A549 (cell line): Measurements from ENCODE around the gene AFAP1L2. TPM values are rescaled to one million over a fixed set of nuclear protein-coding genes. Genes with fewer than 3 reads are reported as not detected.

Experiments
- ATAC-seq, 2 experiments: fragments of 200-7000 bp in 1 of 2; fragments of >200 bp in 1 of 2; cut with Nextera tagmentation in 1 of 2; cut with Tn5 transposase in 1 of 2; 3 replicates each; pipeline versions ENCODE4 v1.8.0 to v1.9.1; 2018 to 2020; ENCODE audit warnings: mild to moderate bottlenecking in 1 of 2, moderate library complexity in 1 of 2
- CTCF ChIA-PET: fragments of 300-600 bp; sonication (Branson Sonifier 250); formaldehyde crosslinking; extraction: SDS; loops from one replicate; lab custom pipeline; 2021; ENCODE audit warnings: antibody characterized with exemption, inconsistent platforms; lab: Yijun Ruan, JAX
- POLR2A ChIA-PET: fragments of 350-600 bp; formaldehyde crosslinking; extraction: SDS; loops from one replicate; lab custom pipeline; 2021; ENCODE audit warnings: antibody characterized with exemption, inconsistent platforms; lab: Yijun Ruan, JAX
- DNase-seq, 2 experiments: peaks; one replicate each; pipeline versions ENCODE4 v3.0.0 to v3.0.0-alpha.2; 2011 to 2016; ENCODE audit warnings: low read depth in 1 of 2, low spot score in 1 of 2
- FAIRE-seq: peaks from 2 replicates; lab custom pipeline; 2011; peaks lifted over from hg19 to GRCh38; lab: Jason Lieb, UNC
- H3K27ac ChIP-seq, 2 experiments: fragments of >200 bp; sonication (Bioruptor Twin); formaldehyde crosslinking; 3 replicates each; pipeline ENCODE4 v1.5.1; 2016 to 2017
- H3K4me1 ChIP-seq: fragments of >200 bp; sonication (Bioruptor Twin); formaldehyde crosslinking; 3 replicates; pipeline ENCODE4 v1.6.1; 2016
- H3K4me2 ChIP-seq: fragments of >200 bp; sonication (Bioruptor Twin); formaldehyde crosslinking; 3 replicates; pipeline ENCODE4 v1.6.1; 2016
- H3K4me3 ChIP-seq: fragments of >200 bp; sonication (Bioruptor Twin); formaldehyde crosslinking; 3 replicates; pipeline ENCODE4 v1.5.1; 2016
- H3K9me3 ChIP-seq: fragments of >200 bp; sonication (Bioruptor Twin); formaldehyde crosslinking; 3 replicates; pipeline ENCODE4 v1.6.1; 2016
- BCL3 ChIP-seq: fragments of >200 bp; sonication (Bioruptor Twin); formaldehyde crosslinking; IDR thresholded peaks from 3 replicates; pipeline ENCODE4 v1.6.1; 2016
- BHLHE40 ChIP-seq: IDR thresholded peaks from 2 replicates; pipeline ENCODE4 v1.6.1; 2012; ENCODE audit warnings: low read depth, low read length, inconsistent platforms
- CEBPB ChIP-seq, 2 experiments: fragments of >200 bp in 1 of 2; sonication (Bioruptor Twin) in 1 of 2; formaldehyde crosslinking in 1 of 2; IDR thresholded peaks; 2 replicates each; pipeline ENCODE4 v1.6.1; 2012 to 2016
- CHD2 ChIP-seq: fragments of 150-350 bp; IDR thresholded peaks from 2 replicates; pipeline ENCODE4 v1.6.1; 2014; ENCODE audit warnings: low read length; ENCODE audit not compliant: partially characterized antibody
- CHD4 ChIP-seq: fragments of 200-600 bp; sonication (generic); IDR thresholded peaks from 2 replicates; pipeline ENCODE4 v1.6.1; 2016; ENCODE audit warnings: antibody characterized with exemption, mild to moderate bottlenecking, borderline replicate concordance
- E2F6 ChIP-seq: IDR thresholded peaks from 2 replicates; pipeline ENCODE4 v1.6.1; 2012; ENCODE audit warnings: low read depth, borderline replicate concordance
- EHF ChIP-seq: fragments of 250-450 bp; sonication (Bioruptor Pico); IDR thresholded peaks from 2 replicates; pipeline ENCODE4 v1.5.0; 2020; ENCODE audit warnings: mild to moderate bottlenecking
- EHMT2 ChIP-seq: fragments of 200-600 bp; sonication (generic); IDR thresholded peaks from 2 replicates; pipeline ENCODE4 v1.6.1; 2016; ENCODE audit warnings: antibody characterized with exemption, low read depth, mild to moderate bottlenecking, moderate library complexity
- ESRRA ChIP-seq: fragments of 150-350 bp; IDR thresholded peaks from 2 replicates; pipeline ENCODE4 v1.6.1; 2014; ENCODE audit warnings: mild to moderate bottlenecking, low read length, borderline replicate concordance
- FOSB ChIP-seq: fragments of 250-450 bp; sonication (Bioruptor Pico); IDR thresholded peaks from 2 replicates; pipeline ENCODE4 v1.5.0; 2020; ENCODE audit warnings: mild to moderate bottlenecking, moderate library complexity
- FOSL2 ChIP-seq, 2 experiments: fragments of 450-650 bp in 1 of 2; fragments of >200 bp in 1 of 2; sonication (Bioruptor Twin) in 1 of 2; formaldehyde crosslinking; IDR thresholded peaks; 2 replicates each; pipeline versions ENCODE4 v1.5.0 to v1.6.1; 2016 to 2020; ENCODE audit warnings: mild to moderate bottlenecking in 1 of 2, moderate library complexity in 1 of 2
- GATA3 ChIP-seq: IDR thresholded peaks from 2 replicates; pipeline ENCODE4 v1.6.1; 2012; ENCODE audit warnings: borderline replicate concordance
- HES2 ChIP-seq: fragments of >200 bp; sonication (Bioruptor Twin); formaldehyde crosslinking; IDR thresholded peaks from 2 replicates; pipeline ENCODE4 v1.6.1; 2016
- HEYL ChIP-seq: fragments of 250-450 bp; sonication (Bioruptor Pico); IDR thresholded peaks from 2 replicates; pipeline ENCODE4 v1.8.0; 2021; ENCODE audit warnings: mild to moderate bottlenecking, moderate library complexity
- HOXB13 ChIP-seq: fragments of 250-450 bp; sonication (Bioruptor Pico); IDR thresholded peaks from 2 replicates; pipeline ENCODE4 v1.5.0; 2020; ENCODE audit warnings: low read depth, mild to moderate bottlenecking, moderate library complexity
- MAFK ChIP-seq: fragments of 450-650 bp; IDR thresholded peaks from 2 replicates; pipeline ENCODE4 v1.6.1; 2014; ENCODE audit not compliant: partially characterized antibody
- MAZ ChIP-seq: fragments of 150-350 bp; IDR thresholded peaks from 2 replicates; pipeline ENCODE4 v1.6.1; 2014; ENCODE audit warnings: antibody characterized with exemption, low read depth, low read length, borderline replicate concordance
- NFE2L2 ChIP-seq: fragments of 150-350 bp; conservative IDR thresholded peaks from 2 replicates; pipeline ENCODE4 v1.6.1; 2014; ENCODE audit warnings: low read length
- NR3C1 ChIP-seq: fragments of >200 bp; sonication (Bioruptor Twin); formaldehyde crosslinking; IDR thresholded peaks from 3 replicates; pipeline ENCODE4 v1.6.1; 2017
- PBX3 ChIP-seq: IDR thresholded peaks from 2 replicates; pipeline ENCODE4 v1.6.1; 2012
- PHF8 ChIP-seq: fragments of 200-600 bp; sonication (generic); IDR thresholded peaks from 2 replicates; pipeline ENCODE4 v1.6.1; 2016; ENCODE audit warnings: low read depth, mild to moderate bottlenecking, antibody characterized with exemption, moderate library complexity, borderline replicate concordance
- RARB ChIP-seq: fragments of 250-450 bp; sonication (Bioruptor Pico); IDR thresholded peaks from 2 replicates; pipeline ENCODE4 v1.8.0; 2021; ENCODE audit warnings: mild to moderate bottlenecking, moderate library complexity
- REST ChIP-seq: fragments of 200-600 bp; sonication (generic); IDR thresholded peaks from 2 replicates; pipeline ENCODE4 v1.6.1; 2016; ENCODE audit warnings: antibody characterized with exemption, mild to moderate bottlenecking, moderate library complexity
- RNF2 ChIP-seq: fragments of 200-600 bp; sonication (generic); IDR thresholded peaks from 2 replicates; pipeline ENCODE4 v1.6.1; 2016; ENCODE audit warnings: low read depth, mild to moderate bottlenecking, antibody characterized with exemption, moderate library complexity, borderline replicate concordance
- SREBF2 ChIP-seq: fragments of 450-650 bp; IDR thresholded peaks from 2 replicates; pipeline ENCODE4 v1.6.1; 2014; ENCODE audit warnings: mild to moderate bottlenecking, moderate library complexity
- TFCP2L1 ChIP-seq: fragments of 250-450 bp; sonication (Bioruptor Pico); IDR thresholded peaks from 2 replicates; pipeline ENCODE4 v1.5.0; 2021; ENCODE audit warnings: mild to moderate bottlenecking
- ZC3H11A ChIP-seq: fragments of 450-650 bp; IDR thresholded peaks from 2 replicates; pipeline ENCODE4 v1.6.1; 2014; ENCODE audit warnings: antibody characterized with exemption, mild to moderate bottlenecking
- ZSCAN20 ChIP-seq: fragments of 250-450 bp; sonication (Bioruptor Pico); IDR thresholded peaks from 2 replicates; pipeline ENCODE4 v1.8.0; 2022; ENCODE audit warnings: mild to moderate bottlenecking, moderate library complexity
- WGBS: methylation state at CpG from one replicate; pipeline ENCODE4 v1.1.6; 2017; ENCODE audit errors: missing lambda C conversion rate; 5-methylcytosine and 5-hydroxymethylcytosine counted together
- polyA plus RNA-seq, 4 experiments: library from polyadenylated mRNA; depleted of rRNA in 3 of 4; stranded (reverse); fragments of >200 nt; fragmentation: RNase III in 1 of 4; extraction: RNeasy Plus Mini Kit Qiagen cat#74134 plus additional on column Dnase treatment in 1 of 4; gene quantifications; 2 replicates in 3 of 4; 3 replicates in 1 of 4; pipeline ENCODE4 v1.2.3, GENCODE V29; 2011 to 2017

Gene AFAP1L2
- polyA plus RNA-seq, 2 of the 4 experiments (the other 2 are of a cell fraction): 19.6 to 27.3 TPM

GRCh38 chr10:114297136-114297705 is 107.1 kb downstream of the AFAP1L2 start:
- WGBS: 95% methylated on average over 8 of the region's 14 CpGs
- POLR2A ChIA-PET: no interaction called here
- DNase-seq (no peak), FAIRE-seq (no peak), ATAC-seq (no peak)
- H3K4me2 ChIP-seq: no peak overlapping the region
- H3K9me3 ChIP-seq: peaks cover 16% of the 10 kb centered on the region
- no peaks in the 10 kb centered on the region for H3K4me1 ChIP-seq
- H3K27ac ChIP-seq: no peak overlapping the region
- H3K4me3 ChIP-seq: no peak overlapping the region
- no peak for TF ChIP-seq HOXB13
- no peak for TF ChIP-seq RNF2
- TF ChIP-seq ESRRA: no peak
- TF ChIP-seq ZSCAN20: no peak
- TF ChIP-seq CHD2: no peak
- no peak for TF ChIP-seq EHMT2
- TF ChIP-seq BCL3: no peak
- TF ChIP-seq PBX3: no peak
- no peak for TF ChIP-seq CHD4
- TF ChIP-seq TFCP2L1 (CRISPR knock-in tag): no peak
- no peak for TF ChIP-seq FOSB
- TF ChIP-seq CEBPB (IDR thresholded peaks at IDR 0.05): no peak
- TF ChIP-seq MAFK: no peak
- CTCF ChIA-PET: interaction anchor here (0.6 to 2.6 kb wide), 6 partner anchors 11 to 255 kb away, joined by 3 to 9 read pairs (median 6); partner anchors contain the start of gene AFAP1L2

GRCh38 chr10:114295393-114295792 is 108.9 kb downstream of the AFAP1L2 start:
- no peaks in the 10 kb centered on the region for H3K4me1 ChIP-seq
- no peak overlapping the region for H3K4me2 ChIP-seq
- no peak overlapping the region for H3K4me3 ChIP-seq
- POLR2A ChIA-PET: no interaction called here
- DNase-seq (peak in 1 of 2 experiments; percentile 19), FAIRE-seq (no peak), ATAC-seq (no peak)
- H3K9me3 ChIP-seq: peaks cover 16% of the 10 kb centered on the region
- CTCF ChIA-PET: interaction anchor here (0.5 to 2.3 kb wide), 4 partner anchors 9 to 424 kb away, joined by 3 to 11 read pairs (median 5); partner anchors contain the start of gene AFAP1L2
- TF ChIP-seq NR3C1 (no peak), FOSL2 (IDR thresholded peaks at IDR 0.05) (no peak), FOSL2 (CRISPR knock-in tag; IDR thresholded peaks at IDR 0.05) (no peak), CHD2 (no peak), ZC3H11A (no peak), HEYL (CRISPR knock-in tag) (no peak), FOSB (no peak), HES2 (no peak)
- H3K27ac ChIP-seq: no peak overlapping the region
- WGBS: 0% methylated on average over 1 of the region's 1 CpG

GRCh38 chr10:114294549-114294948 is 109.8 kb downstream of the AFAP1L2 start:
- Histone ChIP-seq H3K4me1 (no peaks in the 10 kb centered on the region), H3K4me2 (no peak overlapping the region), H3K4me3 (no peak overlapping the region), H3K27ac (no peak overlapping the region), H3K9me3 (peaks cover 16% of the 10 kb centered on the region)
- no peak for DNase-seq
- ATAC-seq: no peak
- ChIA-PET POLR2A (no interaction called here), CTCF (interaction anchor here (2.1 to 5.8 kb wide), 2 partner anchors 9 to 10 kb away, joined by 11 to 31 read pairs; no protein-coding TSS in a partner anchor)
- FAIRE-seq: no peak
- TF ChIP-seq E2F6: no peak
- TF ChIP-seq GATA3: no peak
- no peak for TF ChIP-seq ESRRA
- no peak for TF ChIP-seq NFE2L2
- no peak for TF ChIP-seq ZC3H11A
- TF ChIP-seq REST: no peak
- no peak for TF ChIP-seq PHF8
- no peak for TF ChIP-seq CEBPB (IDR thresholded peaks at IDR 0.05)
- no peak for TF ChIP-seq EHF (CRISPR knock-in tag)
- no peak for TF ChIP-seq RARB
- TF ChIP-seq MAZ: no peak
- no peak for TF ChIP-seq HES2
- TF ChIP-seq BHLHE40: no peak
- TF ChIP-seq SREBF2: no peak
